SK-N-DZ (cell line): ENCODE results near the gene SORCS2.

Source experiments
- DNase-seq: peaks from one replicate; pipeline ENCODE4 v3.0.0-alpha.2; 2015; ENCODE audit warnings: low spot score

Gene SORCS2

DNA sequence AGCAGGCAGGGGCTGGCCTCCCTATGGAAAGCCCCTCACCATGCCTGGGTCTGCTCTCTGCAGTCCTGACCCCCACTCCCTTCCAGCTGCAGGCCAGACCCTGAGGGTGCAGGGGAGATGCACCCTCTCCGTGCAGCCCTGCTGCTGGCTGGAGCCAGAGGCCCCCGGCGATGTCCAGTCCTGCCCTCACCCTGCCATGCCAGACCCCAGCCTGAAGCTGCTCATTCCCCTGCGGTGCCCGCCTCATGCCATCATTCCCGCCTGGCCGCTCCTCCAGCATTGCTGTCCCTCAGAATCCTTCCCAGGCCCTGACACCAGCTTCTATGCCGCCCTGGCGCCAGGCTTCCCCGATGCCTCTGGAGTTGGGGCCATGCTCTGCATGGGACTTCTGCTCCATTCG is 72.4 kb downstream of the SORCS2 start:
- DNase-seq = no peak

DNA sequence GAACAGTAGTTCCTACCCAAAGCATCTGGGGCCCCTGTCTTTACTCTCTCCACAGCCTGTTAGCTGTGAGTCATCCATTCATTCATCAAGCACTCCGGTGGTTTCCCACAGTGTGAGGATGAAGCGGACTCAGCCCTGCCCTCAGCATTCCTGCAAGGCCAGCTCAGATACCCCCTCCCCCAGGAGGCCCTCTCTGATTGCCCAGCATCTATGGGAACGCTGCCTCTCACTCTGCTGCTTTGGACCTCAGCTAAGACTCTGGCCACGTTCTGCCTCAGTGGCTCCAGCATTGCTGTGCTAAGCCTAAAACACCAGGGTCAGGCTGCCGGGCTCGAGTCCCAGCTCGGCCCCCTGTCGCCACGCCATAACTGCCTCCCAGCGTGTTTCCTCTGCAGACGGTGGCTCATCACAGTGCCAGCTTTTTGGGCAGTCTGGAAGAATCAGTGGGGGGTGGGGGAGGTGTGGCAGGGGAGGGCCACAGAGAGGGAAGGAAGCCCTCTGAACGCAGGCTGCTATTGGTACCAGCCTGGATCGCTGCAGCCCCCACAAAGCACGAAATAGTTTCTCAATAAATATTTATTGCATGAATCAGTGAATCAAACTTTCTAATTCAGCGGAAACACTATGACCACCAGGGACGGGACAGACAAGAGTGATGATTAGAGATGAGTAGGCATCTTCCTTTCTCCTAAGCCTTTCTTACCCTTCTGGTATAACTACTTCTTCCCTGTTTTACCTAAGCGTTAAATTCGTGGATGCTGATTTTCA is 74.4 kb downstream of the SORCS2 start:
- no peak for DNase-seq

DNA sequence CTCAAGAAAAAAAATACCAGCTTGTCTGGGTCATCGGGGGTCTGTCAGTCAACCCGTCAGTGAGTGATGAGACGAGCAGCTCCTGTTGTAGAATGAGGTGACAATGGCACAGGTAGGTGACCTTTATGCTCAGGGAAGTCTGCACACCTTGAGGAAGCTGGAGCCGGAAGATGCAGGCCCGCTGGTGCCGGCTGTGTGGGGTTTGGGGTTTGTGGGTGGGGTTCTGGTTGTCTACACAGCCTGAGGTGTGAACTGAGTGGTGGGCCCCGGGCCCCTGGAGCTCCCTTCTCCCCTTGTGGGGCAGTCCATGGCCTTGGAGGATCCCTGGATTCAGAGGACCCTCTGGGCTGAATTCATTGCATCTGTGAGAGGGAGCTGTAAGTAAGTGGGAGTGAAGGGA is 75.5 kb downstream of the SORCS2 start:
- DNase-seq = no peak

DNA sequence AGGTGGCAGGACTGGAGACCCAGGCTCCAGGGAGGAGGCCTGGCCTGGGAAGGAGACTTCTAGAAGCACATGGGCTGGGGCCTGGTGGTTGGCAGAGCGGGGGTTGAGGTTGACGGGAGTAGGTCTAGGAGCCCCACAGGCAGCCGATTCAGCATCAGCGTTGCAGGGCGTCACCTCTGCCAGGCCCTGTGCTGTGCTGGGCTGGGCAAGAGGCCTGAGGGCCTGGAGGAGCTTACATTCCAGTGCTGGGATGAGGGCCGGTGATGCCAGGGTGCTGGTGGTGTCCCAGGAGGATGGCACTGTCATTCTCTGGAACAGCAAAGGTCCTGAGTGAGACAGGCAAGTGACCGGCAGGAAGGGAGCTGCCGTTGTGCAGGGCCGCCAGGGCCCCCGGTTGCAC is 76.6 kb downstream of the SORCS2 start:
- DNase-seq = no peak

DNA sequence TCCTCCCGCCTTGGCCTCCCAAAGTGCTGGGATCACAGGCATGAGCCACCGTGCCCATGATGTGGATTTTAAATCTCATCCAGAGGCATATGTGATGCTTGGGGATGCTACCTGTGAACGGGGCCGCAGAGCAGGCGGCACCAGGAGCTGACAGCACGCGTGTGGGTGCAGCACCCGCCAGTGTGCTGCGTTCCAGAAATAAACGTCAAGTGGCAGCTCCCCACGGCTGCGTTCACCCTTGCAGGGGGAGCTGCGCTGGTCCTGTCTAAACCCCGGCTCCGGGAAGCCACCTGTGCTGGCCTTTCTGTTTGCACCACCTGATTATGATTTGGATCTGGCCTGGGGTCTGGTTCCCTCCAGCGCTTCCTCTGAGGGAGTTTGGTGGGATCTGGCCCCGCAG is 77.8 kb downstream of the SORCS2 start:
- DNase-seq = no peak

DNA sequence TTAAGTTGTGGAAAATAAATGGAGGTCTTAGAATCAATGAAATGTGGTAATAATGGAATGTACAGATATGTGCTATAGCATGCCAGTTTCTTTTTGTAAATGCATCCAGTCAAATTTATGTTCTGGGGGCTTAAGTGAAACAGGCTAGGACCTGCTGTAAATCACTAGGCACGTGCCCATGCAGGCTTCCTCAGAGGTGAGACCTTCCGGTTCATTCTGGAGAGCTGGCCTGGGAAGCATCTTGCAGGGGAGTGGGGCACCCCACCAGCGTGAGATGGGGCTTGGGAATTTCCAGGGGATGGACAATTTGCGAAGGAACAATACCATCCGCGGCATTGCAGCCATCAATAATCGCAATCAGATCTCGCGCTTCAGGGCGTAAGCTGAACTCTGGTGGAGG is 80.1 kb downstream of the SORCS2 start:
- no peak for DNase-seq

DNA sequence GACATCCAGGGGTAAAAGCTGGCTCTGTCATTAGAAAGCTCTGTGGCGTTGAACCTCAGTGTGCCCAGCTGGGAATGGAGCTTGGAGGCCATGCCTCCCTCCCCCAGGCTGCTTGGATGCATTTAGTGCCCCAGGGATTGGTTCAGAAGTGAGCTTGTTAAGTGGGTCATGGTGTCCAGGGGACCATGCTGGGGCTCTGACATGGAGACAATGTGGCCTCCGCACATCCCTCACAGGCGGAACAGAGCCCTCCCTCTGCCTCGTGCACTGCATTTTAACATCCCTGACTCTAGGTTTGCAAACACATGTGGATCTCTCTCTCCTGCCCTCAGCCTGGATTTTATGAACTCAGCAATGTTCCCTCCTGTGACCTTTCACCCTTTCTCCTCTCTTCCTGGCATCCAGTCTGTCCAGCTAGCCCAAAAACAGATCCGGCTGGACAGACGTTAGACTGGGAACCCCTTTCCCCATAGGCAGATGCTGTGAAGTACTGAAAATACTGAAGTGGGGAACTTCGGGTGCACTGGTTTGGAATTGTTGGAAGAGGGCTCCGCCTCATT is 81.5 kb downstream of the SORCS2 start:
- no peak for DNase-seq

DNA sequence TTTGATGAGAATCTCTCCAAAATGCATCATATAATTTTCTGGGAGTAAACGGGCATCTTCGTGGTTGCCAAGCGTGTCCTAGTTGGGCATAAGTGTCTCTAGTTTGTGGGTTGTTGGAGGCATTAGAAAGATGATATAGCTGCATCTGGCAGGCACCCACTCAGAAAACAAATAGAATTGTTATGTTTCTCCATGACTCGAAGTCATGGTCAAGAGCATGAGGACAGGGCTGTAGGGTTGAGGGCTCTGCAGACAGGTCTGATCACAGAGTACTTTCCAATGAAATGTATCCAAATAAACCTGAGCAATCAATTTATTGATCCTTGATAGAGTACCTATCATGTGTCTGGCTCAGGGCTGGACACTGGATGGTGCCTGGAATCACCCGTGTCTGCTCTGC is 82.7 kb downstream of the SORCS2 start:
- DNase-seq = no peak

DNA sequence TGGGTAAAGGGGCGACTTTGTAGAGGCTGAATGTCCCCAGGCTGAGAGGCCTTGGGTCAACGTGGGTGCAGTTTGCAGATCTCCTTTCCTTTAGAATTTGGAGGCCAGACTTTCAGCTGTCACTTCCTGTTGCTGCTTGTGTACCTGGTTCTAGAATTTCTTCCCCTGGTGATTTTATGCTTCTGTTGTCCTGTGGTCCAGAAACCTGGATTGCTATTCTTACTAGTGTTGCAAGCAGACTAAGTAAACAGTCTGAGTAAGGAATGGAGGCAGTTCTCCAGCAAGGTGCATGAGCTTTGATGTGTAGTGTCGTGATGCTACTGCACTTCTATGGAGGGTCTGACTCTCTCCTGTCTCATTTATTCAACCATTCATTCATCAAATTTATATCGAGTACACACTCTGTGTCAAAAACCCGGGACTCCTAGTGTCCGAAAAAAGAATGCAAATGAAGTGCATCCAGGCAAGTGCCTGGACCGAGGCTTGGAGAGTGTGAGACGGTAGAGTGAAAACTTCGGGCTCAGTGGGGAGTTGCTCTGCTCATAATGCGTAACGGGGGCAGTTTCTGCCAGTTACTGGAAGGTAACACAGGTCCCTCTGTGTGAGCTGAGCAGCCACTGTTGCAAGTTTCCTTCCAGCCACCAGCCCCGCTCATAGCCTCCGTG is 83.3 kb downstream of the SORCS2 start:
- no peak for DNase-seq

DNA sequence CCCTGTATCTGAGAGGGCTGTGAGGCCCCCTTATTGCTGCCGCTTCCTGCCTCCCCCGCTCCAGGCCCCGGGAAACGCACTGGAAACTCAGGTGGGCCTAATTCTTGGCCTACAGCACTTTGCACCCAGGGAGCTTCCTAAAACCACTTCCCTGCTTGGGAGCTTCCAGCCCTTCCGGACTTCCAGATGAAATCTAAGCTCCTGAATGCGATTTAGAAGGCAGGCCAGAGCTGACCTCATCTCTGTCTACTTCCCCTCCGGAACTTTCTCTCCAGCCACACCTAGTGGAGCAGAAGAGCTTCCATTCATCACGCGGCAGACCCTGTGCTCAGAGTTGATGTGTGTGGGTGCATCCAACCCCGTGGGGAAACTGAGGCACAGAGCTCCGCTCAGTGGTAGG is 84.2 kb downstream of the SORCS2 start:
- DNase-seq = no peak

DNA sequence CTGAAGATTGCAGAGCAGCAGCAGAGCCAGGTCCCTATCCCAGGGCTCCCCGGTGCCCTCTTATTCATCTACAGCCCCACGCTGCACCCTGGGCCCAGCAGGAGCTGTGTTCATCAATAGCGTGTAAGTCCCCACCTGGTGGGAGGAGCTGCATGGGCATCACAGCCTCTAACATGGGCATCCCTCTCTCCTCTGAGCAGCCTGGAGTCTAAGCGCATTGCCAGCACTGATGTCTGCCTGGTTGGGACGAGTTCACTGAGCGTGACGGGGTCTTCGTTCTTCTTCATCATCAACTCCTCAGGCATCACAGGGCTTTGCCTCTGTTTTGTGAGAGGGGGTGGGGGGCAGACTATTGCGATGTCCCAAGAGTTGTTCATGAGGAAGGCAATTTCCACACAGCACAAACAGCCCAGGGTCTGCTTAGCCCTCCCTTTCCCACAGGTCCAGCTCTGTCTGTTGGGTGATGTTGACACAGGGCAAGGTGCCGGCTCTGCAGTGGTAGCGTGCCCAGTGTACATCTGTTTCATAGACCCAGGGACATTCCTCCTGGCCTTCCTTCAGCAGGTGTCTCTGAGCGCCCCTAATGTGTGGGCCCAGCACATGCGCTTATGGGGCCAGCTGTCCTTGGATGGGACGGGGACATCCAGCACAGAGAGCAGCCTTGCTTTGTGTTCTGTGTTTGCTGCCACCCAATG is 85.9 kb downstream of the SORCS2 start:
- no peak for DNase-seq

DNA sequence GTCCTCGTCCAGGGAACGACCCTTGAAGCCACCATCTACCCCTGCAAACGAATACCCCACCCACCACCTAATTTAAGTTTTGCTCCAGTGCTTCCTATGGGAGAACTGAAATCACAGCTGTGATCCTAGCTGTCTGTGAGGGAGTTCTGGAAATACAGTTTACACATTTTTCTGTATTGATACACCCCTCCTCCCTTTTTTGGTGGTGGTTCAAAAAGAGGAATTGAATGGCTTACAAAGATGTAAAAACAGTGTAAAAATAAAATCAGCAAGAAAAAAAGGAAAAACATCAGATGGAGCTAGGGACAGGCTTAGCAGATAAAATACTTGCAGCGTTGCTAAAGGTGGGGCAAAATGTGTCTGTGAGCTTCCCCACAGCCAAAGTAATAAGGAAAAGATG is 86.6 kb downstream of the SORCS2 start:
- no peak for DNase-seq

DNA sequence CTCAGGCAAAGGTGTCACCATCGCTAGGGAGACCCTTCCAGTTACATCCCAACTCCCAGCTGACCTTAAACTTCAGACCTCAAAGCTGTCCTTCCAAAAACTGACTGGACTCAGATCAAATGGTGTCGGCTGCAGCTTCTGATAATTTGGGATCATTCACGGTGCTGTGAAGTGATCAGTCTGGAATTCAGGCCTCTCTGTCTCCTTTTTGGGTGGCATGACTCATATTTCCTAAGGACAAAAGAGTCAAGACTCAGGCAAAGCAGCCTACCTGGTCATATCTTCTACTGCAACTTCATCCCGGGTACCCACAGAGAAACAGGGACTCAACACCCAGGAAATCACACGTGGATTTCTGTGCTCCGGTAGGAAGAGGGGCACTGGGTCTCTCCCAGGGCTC is 87.6 kb downstream of the SORCS2 start:
- DNase-seq = no peak

DNA sequence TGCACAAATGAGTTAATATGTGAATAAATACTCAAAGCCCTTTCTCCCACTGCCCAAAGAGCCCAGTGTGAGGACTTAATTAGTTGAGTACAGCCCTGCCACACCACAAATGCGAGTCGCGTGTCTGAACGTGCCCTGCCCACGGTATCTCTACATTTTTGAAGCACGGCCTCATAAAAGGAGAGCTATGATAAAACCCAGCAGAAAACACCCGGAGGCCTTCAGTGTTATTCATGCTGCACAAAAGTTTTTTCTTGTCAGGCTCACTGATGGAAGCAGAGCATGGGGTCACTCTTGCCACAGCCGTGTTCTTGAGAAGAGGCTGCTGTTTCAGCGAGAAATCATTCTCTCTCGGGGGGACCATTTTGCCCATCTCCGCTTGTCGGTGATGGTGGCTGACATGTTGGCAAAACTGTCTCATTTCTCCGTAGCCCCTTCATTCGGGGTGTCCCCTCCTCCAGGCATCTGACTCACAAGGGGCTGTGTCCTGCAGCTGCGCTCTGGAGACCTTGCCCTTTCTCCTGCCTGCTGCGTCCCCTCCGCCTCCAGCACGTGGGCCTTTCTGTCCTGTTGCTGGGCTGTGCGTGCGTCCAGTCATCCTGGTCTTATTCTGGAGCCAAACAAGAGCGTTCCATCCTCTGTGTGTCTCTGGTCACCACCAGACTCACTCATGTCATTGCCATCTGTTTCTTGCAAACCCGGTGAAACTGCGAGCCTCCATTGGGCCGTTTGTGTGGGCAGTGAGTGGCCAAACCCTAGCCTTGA is 88.8 kb downstream of the SORCS2 start:
- no peak for DNase-seq

DNA sequence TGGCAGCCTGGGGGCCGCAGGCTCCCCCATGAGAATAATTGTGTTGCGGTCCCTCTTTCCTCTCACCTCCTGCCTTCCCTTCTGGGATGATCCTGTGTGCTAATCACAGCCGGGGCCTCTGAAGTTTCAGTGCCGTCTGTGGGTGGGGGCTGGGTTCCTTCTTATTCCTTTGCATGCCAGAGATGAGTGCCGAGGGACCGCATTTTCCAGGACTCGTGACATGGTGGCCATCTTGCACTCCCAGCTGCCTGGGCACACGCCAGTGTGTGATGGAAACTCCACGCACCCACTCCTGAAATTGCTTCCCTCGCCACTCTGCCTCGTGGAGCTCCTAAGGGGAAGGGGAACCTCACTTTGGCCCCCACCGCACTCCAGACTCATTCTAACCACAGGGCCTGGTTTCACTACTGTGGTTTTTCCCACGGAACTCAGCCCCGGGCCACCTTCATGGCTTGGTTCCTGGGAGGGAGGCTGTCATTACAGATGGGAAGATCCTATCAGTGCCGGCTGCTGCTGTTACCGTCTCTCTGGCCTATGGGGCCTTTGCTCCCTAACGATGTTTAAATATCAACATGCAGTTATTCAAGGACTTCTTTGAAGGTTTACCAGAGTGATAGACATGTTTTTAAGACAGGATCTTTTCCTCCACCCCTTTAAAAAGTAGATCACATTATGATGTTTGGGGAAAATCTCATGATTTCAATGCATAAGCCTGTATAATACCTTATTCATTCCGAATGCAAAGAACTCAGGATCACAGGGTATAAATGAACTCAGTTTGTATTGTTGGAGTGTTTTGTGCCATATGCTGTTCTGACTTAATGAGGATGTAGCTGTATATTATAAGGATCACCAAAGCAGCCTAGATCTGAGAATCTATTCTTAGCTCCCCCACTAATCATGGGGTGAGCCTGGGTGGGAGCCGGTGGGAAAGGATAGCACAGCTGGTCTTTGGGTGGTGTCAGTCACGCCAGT is 89.6 kb downstream of the SORCS2 start:
- no peak for DNase-seq

DNA sequence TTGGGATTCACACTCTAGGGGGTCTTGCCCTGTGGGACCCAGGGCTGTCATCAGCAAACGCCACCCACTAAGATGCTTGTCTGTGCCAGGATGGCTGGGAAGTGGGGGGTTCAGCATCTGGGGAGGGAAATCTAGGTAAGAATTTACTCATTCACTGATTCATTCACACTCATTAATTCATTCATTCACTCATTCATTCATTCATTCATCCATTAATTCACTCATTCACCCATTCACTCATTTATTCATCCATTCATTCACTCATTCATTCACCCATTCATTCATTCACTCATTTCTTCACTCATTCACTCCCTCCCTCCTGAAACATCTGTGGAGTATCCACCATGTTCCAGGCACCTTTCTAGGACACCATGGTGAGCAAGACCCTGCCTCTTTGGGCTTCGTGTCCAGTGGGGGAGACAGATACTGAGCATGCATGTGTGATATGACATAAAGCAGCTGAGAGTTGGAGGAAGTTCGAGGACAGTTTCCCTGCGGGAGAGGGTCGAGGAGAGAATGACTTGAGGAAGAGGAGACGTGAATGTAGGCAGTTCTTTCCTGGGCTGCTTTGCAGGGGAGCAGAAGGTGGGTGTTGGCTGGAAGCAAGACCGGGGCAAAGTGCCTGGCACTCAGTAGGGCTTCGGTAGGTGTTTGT is 90.6 kb downstream of the SORCS2 start:
- no peak for DNase-seq

DNA sequence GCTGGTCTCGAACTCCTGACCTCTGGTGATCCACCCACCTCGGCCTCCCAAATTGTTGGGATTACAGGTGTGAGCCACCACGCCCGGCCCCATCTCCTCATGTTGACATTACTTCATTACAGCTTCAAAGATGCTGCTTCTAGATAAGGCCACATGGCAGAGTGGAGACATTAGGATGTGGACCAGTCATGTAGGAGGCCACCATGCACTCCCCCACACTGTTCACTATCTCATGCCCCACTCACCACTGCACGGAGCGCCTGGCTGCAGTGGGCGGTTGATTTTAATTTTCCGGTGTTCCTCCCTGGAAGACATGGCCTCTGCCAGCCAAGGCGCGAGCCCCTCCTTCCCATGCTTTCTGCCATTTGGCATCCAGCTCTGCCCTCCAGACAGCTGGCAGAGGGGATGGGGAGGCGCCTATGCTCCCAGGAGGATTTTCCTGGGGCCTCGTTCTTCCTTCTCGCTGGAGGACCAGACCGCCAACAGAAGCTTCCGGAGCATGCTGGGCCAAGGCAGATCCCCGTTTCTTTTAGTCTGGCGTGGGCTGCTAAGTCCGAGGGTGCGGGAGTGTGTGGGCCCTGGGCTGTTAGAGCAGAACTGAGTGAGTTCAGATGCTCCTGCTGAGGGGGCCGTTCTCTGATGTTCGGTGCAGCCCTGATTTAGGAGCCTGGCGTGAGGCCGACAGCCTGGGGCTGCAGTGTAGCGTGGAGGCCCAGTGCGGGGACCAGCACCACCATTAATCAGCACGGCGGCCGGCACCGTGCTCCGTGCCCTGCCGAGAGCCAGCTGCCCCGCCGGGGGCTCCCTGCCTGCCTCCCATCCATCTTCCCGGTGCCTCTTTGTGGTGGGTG is 93.1 kb downstream of the SORCS2 start:
- no peak for DNase-seq

DNA sequence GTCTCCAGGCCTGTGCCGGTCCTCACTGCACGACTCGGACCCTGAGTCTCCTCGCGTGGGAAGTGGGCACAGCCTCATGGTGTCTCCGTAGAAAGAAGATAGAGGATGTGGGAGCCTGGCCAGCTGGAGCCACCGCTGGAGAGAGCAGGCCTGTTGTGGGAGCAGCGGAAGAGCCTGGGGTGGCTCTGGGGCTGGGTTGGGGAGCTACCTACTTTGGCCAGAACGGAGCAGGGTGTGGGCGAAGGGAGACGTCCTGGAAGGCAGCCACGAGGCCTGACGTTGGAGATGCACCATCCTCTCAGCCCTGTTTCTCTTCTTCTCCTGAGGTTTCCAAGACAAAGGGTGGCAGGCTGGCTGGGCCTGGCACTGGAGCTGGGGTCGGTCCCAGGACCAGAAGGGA is 93.8 kb downstream of the SORCS2 start:
- DNase-seq = no peak

DNA sequence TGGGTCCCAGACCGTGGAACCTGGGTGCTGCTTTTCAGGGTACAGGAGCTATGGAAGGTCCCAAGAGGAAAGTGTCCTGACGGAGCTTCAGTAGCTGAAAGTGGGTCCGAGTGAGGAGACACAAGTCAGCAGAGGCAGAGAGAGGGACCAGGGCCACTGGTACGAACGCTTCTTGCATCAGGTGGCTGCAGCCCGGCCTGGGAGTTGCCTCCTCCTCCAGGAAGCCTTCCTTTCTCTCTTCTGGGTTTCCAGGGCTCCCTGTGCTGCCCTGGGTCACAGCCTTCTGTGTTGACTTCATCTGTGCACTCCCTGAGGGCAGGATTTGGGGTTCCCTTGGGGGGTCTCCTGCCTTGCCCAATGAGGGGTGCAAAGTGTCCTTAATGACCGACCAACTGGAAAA is 94.5 kb downstream of the SORCS2 start:
- DNase-seq = no peak
